ENCODE measurements around the gene TMTC4. TPM values are rescaled to one million over a fixed set of nuclear protein-coding genes. Genes with fewer than 3 reads are reported as not detected.

TMTC4 gene
- total RNA-seq, 4 donors from 2014 or later: 7.5 to 14.1 (median 8.4) TPM

- DNase-seq: no peak
- TF ChIP-seq POLR2A (IDR thresholded peaks at IDR 0.05) (no peak), CTCF (IDR thresholded peaks at IDR 0.05) (no peak)
- peaks cover 3 to 14% (median 7%) of the 10 kb centered on the region in 3 donors for H3K4me1 ChIP-seq
- WGBS, 2 donors: 16 to 32% methylated on average over 7 to 8 of the region's 9 CpGs
- intact Hi-C loops (cut with DNase I): no loop called here
- peak overlapping the region in 2 of 4 donors; percentile 7 to 12 for H3K27ac ChIP-seq
- no peak overlapping the region for H3K4me3 ChIP-seq
- H3K36me3 ChIP-seq: peaks cover 0 to 26% (median 0%) of the 10 kb centered on the region in 3 donors
- no peaks in the 10 kb centered on the region for H3K27me3 ChIP-seq
- H3K9me3 ChIP-seq: no peaks in the 10 kb centered on the region
Measured at GRCh38 chr13:100611678-100612492, 62.7 kb downstream of the TMTC4 start.

DNA sequence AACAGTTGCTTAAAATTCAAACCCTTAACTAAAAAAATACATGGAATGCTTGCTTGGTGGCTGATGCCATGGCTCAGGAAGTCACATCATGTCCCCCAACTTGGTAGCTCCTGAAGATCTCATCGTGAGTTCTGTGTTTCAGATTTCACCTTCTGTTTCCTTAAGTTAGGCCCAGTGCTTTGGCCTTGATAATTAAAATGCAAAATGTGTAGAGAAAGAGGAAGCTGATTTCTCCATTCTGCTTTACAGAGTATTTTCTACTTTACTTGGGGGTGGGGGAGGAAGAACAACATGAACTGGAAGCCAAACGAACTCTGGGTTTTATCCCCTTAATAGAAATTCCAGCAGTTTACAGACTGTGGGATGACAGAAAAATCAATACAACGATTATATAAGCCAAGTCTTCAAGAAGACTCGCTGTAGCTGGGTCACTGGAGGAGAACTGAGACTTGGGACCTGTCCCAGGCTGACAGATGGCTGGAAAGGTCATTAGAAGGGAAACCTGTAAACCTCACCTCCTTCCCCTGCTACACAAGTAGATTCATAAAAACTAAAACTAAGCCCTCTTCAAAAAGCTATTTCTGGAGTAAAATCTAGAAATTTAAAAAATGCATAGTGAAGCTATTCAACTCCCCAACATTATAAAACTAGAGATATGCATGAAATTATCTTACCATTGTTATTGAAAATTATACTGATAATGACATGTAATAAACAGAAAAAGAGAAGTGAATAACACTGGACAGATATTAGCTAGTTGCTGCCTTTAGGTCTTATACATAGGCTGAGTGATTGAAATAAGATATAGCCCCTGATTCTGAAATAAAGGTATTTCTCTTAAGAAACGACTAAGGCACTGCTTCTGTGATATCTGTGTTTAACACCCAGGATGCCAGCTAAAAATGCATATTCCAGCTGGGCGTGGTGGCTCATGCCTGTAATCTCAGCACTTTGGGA, 63.9 kb downstream of the TMTC4 start:
- DNase-seq: no peak
- TF ChIP-seq POLR2A (IDR thresholded peaks at IDR 0.05) (no peak), CTCF (IDR thresholded peaks at IDR 0.05) (no peak)
- Histone ChIP-seq H3K27ac (no peak overlapping the region), H3K4me3 (no peak overlapping the region), H3K4me1 (peaks cover 3 to 14% (median 7%) of the 10 kb centered on the region in 3 donors), H3K27me3 (no peaks in the 10 kb centered on the region), H3K36me3 (peaks cover 0 to 38% (median 0%) of the 10 kb centered on the region in 3 donors), H3K9me3 (no peaks in the 10 kb centered on the region)
- 65 to 66% methylated on average over 6 of the region's 6 CpGs for WGBS, 2 donors
- intact Hi-C loops (cut with DNase I): no loop called here

DNA sequence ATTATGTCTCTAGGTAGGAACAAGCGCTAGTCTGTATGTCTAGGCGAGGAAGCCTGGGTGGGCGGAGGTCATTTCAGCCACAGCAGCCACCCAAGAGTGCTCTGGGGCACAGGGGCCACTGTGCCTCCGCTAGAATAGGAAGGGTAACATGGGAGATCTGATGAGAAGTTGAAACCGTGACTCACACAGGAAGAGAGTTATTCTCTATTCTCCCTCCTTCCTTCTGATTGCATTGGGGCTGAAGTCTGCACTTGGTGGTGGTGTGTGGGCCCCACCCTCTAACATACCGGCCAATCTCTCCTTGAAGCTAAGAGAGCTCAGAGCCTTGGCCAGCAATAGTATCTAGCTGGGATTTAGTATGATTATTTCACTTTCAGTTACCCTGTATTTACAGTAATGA, 65.7 kb downstream of the TMTC4 start:
- Histone ChIP-seq H3K4me3 (no peak overlapping the region), H3K27ac (no peak overlapping the region), H3K9me3 (no peaks in the 10 kb centered on the region), H3K27me3 (no peaks in the 10 kb centered on the region), H3K4me1 (peaks cover 3 to 14% (median 7%) of the 10 kb centered on the region in 3 donors), H3K36me3 (peaks cover 0 to 48% (median 0%) of the 10 kb centered on the region in 3 donors)
- no peak for DNase-seq
- no peak for TF ChIP-seq CTCF (IDR thresholded peaks at IDR 0.05)
- no peak for TF ChIP-seq POLR2A (IDR thresholded peaks at IDR 0.05)
- intact Hi-C loops (cut with DNase I): no loop called here
- 62 to 78% methylated on average over 6 of the region's 6 CpGs for WGBS, 2 donors

DNA sequence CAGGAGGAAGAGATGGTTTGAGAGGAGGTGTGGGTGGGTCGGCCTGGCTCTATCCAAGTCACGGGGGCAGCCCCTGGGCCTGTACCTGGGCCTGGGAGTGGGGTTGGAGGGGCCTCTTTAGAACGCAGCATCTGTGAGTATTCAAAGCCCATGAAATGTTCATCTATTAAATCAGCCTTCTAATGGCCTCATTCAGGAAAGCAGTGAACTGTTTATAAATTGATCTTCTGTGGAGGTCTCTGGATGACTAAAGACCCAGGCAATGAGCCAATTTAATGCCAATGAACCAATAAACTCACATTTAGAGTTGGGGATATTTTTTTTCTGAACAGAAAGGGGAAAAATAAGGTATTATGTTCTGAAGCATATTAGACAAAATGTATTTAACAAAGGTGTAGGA, 66.1 kb downstream of the TMTC4 start:
- 81 to 95% methylated on average over 3 of the region's 3 CpGs for WGBS, 2 donors
- H3K36me3 ChIP-seq: peaks cover 0 to 51% (median 0%) of the 10 kb centered on the region in 3 donors
- TF ChIP-seq CTCF (IDR thresholded peaks at IDR 0.05) (no peak), POLR2A (IDR thresholded peaks at IDR 0.05) (no peak)

More for the DNA sequence above, 66.1 kb downstream of the TMTC4 start:
- Histone ChIP-seq H3K9me3 (no peaks in the 10 kb centered on the region), H3K4me1 (peaks cover 3 to 14% (median 7%) of the 10 kb centered on the region in 3 donors), H3K27ac (no peak overlapping the region), H3K27me3 (no peaks in the 10 kb centered on the region), H3K4me3 (no peak overlapping the region)
- no peak for DNase-seq
- intact Hi-C loops (cut with DNase I): no loop called here
